HG03139 (cell line): Measurements from ENCODE around the gene DCHS1.
A peak's percentile ranks its signal among the peaks of the same experiment; 100 is the strongest.

Source experiments
- ATAC-seq: cut with Tn5 transposase; IDR thresholded peaks from one replicate; pipeline ENCODE4 v1.9.1; 2021; ENCODE audit not compliant: unreplicated experiment

DCHS1 gene

DNA sequence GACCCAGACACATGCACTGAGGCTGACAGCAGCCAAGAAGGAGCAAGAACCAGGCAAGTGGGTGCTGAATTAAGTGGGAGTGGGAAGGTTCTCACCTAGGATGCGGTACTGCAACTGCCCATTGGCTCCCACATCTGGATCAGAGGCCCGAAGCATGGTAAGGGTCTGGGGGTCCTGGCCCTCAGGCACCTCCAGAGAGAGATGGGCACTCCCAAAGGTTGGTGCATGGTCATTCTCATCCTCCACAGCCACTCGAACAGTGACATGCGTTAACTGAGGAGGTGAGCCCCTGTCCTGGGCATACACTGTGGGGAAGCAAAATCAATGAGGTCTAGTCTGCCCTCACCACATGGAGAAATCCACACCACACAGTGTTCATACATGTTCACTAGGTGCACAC, 27.1 kb downstream of the DCHS1 start:
- no peak for ATAC-seq

GRCh38 chr11:6627762-6628241, 27.8 kb downstream of the DCHS1 start:
- ATAC-seq: peak; percentile 61

GRCh38 chr11:6626971-6627761, 28.4 kb downstream of the DCHS1 start:
- no peak for ATAC-seq

DNA sequence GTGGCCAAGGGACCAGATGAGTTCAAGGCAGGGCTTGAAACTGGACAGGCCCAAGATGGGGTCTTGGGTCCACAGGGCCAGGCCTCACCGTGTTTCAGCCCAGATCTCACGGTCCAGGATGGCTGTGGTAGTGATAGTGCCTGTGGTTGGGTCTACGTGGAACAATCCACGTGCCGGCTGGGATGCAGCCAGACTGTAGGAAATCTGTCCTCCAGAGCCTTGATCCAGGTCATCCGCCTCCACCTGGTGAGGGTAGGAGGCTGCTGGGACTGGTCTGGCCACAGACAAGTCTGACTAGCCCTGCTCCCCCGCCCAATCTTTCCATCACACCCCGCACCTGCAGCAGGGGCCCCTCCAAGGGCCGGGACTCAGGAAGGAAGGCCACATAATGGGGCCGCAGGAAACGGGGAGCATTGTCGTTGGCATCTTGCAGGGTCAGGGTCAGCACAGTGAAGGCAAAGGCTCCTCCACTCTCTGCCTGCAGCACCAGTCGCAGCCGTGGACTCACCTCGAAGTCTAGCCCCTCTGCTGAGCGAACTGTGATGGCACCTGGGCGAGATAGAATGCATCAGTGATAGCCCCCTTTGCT, 29.7 kb downstream of the DCHS1 start:
- no peak for ATAC-seq

DNA sequence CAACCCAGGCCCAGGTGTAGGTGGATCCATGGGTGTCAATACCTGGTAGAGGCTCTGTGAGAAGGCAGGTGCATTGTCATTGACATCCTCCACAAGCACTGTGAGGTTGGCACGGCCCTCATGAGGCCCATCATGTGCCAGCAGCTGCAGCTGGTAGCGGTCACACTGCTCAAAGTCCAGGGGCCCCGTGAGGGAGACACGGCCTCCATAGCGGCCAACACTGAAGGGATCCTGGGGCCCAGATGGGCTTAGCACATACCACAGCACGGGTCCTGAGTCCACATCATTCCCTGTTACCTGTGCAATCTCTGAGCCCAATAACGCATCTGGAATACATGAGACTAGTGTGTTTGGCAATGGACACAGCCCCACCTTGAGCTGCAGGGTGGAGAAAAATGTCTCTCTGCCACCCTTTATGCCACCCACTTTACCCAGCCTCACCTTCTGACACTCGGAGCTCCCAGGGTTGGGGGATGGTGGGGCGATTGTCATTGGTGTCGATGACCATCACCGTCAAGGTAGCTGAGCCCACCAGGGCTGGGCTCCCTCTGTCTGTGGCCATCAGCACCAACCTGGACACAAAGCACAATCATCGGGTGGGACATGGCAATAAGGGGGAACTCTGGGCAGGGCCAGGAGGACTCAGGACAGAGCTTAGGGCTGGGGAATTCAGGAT, 30.3 kb downstream of the DCHS1 start:
- ATAC-seq: no peak

DNA sequence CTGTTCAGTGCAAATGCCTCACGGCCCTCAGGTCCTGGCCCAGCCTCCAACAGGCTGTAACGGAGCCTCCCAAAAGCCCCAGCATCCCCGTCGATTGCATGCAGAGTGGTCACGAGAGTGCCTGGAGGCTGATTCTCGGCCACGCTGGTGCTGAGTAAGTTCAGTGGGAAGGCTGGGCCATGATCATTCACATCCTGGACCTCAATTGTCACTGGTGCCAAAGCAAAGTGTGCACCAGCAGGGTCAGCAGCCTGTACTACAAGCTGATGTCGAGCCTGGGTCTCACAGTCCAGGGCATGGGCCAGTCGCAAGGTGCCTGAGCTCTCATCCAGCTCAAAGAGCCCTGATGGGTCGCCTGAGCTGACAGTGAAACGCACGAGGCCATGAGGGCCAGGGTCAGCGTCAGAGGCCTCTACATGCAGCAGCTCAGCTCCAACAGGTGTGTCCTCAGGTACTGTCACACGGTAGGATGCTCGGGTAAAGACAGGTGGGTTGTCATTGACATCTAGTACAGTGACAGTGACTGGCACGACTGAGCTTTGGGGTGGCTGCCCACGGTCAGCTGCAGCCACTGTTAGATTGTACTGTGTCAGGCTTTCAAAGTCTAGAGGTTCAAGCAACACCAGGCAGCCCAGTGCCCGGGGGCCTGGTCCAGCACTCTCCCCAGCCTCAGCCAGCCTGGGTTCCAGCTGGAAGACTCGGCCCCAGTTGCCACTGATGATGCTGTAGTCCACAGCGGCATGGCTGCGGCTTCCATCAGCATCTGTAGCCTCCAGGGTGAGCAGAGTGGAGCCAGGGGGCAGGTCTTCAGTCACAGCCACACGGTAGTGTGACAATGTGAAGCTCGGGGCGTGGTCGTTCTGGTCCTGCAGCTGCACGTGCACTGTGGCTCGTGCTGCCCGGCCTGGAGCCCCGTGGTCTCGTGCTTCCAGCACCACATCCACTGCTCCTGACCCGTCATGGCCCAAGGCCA, 31.9 kb downstream of the DCHS1 start:
- ATAC-seq: no peak

GRCh38 chr11:6622261-6623171, 33.1 kb downstream of the DCHS1 start:
- no peak for ATAC-seq

GRCh38 chr11:6621711-6622211, 33.8 kb downstream of the DCHS1 start:
- ATAC-seq: no peak

DNA sequence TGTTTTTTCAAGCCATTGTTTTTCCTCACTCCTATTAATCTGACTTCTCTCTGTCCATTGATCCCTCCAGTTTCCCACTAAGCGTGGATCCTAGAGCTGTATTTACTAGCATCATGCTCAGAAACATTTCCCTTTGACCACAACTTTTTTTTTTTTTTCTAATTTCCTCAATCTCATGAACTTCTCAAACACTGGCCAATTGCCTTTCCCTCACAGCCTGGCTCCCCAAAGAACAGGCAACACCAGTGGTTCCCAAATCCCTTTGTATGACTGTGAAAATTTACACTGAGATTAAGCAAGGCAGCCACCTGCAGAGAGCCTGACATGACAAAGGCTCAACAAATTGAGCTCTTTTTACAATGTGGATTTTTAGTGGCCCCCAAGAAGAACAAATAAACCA, 35.0 kb downstream of the DCHS1 start:
- ATAC-seq: no peak

DNA sequence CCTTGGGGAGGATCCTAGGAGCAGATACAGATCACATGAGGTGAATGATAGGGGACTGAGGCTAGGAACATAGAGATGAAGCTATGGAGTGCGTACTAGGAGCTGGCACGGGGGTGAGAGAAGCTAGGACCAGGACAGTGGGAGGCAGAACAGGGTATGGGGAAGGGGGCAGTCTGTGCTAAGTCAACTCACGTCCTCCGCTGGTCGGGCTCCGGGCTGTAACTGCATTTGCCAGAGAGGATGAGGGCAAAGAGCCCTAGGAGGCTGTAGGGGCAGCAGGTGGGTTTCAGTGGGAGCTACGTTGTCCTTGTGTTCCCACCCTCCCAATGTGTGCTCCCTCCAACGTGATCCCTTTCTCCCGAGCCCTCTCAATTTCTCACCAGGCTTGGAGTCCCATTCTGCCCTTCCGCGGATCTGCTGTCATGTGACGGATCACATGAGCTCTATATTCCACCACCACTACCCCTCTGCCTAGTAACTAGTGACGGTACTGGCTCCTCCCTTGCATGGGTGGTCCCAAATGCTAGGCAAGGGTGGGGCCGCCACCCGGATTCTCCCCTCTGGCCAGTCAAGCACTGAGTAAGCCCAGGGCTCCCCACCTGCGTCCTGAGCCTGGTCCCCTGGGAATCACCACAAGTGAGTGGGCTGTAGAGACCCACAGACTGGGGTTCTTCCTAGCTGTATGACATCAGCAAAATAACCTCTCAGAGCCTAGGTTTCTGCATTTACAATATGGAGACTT, 36.4 kb downstream of the DCHS1 start, which contains the start of gene TPP1:
Gene TPP1, minus strand, starts transcription at position 419 of the 742 bp plus-strand sequence. Its CDS starts 22 bp downstream, at position 397.
- peak; percentile 99 for ATAC-seq

- ATAC-seq: no peak
These were observed 37.2 kb downstream of the DCHS1 start for GRCh38 chr11:6618117-6619003.

GRCh38 chr11:6617315-6617781, 38.3 kb downstream of the DCHS1 start:
- no peak for ATAC-seq

DNA sequence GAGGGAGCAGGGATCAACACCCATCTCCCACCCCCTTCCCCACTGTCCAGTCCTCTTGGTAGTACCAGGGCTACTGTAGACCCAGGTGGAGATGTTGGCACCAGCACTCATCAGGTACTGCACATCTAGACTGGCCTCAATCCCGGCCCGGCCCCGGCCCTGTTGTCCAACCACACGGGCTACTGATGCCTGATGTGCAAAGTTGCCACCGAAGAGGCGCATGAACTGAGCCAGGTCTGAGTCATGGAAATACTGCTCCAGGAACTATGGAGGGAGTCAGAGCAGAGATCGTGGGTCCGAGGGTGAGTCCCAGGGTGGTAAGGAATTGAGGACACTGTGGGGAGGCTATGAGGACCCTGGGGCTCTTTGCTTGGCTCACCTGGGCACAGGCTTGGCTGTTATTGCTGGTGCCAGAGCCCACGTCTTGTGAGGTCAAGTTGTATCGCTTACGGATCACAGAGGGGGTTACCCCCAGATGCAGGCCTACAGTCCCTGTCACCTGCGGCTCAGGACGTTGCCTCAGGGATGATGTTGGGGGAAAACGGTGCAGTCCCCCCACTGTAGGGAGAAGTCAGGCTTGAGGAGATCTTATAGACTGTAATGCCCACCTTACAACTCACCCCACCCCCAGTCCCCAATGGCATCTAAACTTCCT, 38.9 kb downstream of the DCHS1 start:
- no peak for ATAC-seq

GRCh38 chr11:6615882-6616585, 39.6 kb downstream of the DCHS1 start:
- no peak for ATAC-seq

DNA sequence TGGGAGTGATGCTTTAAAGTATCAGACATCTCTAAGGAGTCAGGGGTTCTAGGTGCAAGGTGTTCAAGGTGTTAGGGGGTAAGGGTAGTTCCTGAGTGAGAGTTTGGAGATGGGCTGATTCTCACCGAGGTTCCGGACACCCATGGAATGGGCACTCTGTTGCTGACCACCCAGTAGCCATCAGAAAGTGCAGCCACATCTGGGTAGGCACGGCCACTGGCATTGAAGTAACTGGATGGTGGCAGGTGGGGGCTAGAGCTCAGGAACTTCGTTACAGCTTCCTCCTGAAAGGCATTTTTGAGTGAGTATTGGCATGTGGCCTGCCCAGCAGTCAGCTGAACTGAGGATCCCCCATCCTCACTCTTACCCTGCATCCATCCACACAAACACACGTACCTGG, 40.6 kb downstream of the DCHS1 start:
- ATAC-seq: no peak

- no peak for ATAC-seq
These were observed 41.2 kb downstream of the DCHS1 start for GRCh38 chr11:6614446-6614845.

DNA sequence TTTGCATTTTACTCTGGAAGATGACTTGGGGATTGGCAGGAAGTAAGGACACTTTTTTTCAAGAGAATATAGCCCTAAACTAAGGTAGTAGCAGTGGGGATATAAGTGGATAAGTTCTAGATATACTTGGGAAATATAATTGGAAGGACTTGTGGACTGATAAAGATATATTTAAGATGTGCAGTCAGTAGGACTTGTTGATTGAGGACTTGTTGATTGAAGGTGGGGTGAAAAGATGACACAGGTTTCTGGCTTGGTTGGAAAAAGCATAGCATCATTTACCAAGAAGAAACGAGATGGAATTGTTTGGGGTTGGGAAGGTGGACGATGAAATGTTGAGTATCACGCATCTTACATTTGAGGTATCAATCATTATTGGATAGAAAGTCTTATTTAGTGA, 42.1 kb downstream of the DCHS1 start:
- ATAC-seq: no peak
